Measurements from ENCODE around the gene PGA3. TPM values are rescaled to one million over a fixed set of nuclear protein-coding genes. Genes with fewer than 3 reads are reported as not detected.
A peak's percentile ranks its signal among the peaks of the same experiment; 100 is the strongest.
"Not testable (repeated sequence)": the region's sequence is repeated elsewhere in the genome, so short reads cannot be mapped to it uniquely, and the experiment has no call there.

The PGA3 gene
- total RNA-seq, 1 donor from 2014 or later = not detected

DNA sequence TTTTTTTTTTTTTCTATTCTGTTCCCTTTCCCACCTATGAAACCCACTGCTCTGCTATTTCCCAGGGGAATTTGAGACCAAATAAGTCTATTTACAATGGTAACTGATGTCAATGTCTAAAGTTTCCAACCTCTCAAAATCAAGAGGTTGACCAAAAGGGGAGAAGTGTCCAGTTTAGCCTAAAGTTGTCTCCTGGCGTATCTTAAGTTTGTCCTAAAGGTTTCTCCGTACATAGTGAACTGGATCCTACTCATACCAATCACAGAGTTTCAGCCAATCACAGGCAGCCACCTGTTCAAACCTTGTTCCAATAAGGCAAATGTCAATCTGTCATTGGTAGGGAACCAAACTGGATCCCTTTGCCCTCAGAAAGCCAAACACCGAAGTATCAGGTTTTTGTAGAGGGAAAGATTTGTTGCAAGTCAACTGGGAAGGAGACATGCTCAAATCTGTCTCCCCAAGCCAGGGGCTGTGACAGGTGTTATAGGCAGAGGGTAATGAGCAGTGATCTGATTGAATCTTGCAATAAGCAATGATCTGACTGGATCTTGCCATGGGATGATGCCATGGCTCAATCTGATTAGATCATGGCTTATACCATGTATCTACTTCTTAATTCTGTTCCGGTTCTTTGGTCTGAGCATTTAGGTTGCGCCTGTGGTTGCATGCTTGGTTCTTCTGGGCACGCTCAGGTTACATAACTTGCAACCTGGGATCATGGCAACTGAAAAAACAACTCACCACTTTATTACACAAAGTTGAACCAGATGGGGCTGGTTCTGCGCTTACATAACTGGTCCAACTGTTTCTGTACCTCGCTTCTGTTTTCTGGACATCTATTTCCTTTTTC is 41.0 kb upstream of the PGA3 start:
- Mint-ChIP-seq H3K36me3 (ENCODE audit: low read depth) (no peaks in the 10 kb centered on the region), H3K27ac (ENCODE audit: unreplicated experiment) (peak overlapping the region; percentile 91), H3K9me3 (ENCODE audit: low read depth) (no peaks in the 10 kb centered on the region), H3K4me1 (ENCODE audit: low read depth) (peaks cover 31% of the 10 kb centered on the region), H3K4me3 (ENCODE audit: unreplicated experiment) (peak overlapping the region; percentile 87), H3K27me3 (ENCODE audit: low read depth) (no peaks in the 10 kb centered on the region)
- DNase-seq (ENCODE audit: low spot score) = no peak
- TF ChIP-seq, protein P1, sequence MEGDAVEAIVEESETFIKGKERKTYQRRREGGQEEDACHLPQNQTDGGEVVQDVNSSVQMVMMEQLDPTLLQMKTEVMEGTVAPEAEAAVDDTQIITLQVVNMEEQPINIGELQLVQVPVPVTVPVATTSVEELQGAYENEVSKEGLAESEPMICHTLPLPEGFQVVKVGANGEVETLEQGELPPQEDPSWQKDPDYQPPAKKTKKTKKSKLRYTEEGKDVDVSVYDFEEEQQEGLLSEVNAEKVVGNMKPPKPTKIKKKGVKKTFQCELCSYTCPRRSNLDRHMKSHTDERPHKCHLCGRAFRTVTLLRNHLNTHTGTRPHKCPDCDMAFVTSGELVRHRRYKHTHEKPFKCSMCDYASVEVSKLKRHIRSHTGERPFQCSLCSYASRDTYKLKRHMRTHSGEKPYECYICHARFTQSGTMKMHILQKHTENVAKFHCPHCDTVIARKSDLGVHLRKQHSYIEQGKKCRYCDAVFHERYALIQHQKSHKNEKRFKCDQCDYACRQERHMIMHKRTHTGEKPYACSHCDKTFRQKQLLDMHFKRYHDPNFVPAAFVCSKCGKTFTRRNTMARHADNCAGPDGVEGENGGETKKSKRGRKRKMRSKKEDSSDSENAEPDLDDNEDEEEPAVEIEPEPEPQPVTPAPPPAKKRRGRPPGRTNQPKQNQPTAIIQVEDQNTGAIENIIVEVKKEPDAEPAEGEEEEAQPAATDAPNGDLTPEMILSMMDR (IDR thresholded peaks at IDR 0.05) = no peak

GRCh38 chr11:61163021-61163420 is 40.3 kb upstream of the PGA3 start:
- no peaks in the 10 kb centered on the region for H3K9me3 Mint-ChIP-seq (ENCODE audit: low read depth)

GRCh38 chr11:61163714-61164605 is 39.4 kb upstream of the PGA3 start:
- Mint-ChIP-seq H3K27me3 (ENCODE audit: low read depth) (no peaks in the 10 kb centered on the region), H3K9me3 (ENCODE audit: low read depth) (no peaks in the 10 kb centered on the region), H3K36me3 (ENCODE audit: low read depth) (no peaks in the 10 kb centered on the region), H3K27ac (ENCODE audit: unreplicated experiment) (no peak overlapping the region), H3K4me3 (ENCODE audit: unreplicated experiment) (no peak overlapping the region), H3K4me1 (ENCODE audit: low read depth) (peaks cover 26% of the 10 kb centered on the region)
- TF ChIP-seq, protein P1 (IDR thresholded peaks at IDR 0.05) = no peak
- DNase-seq (ENCODE audit: low spot score) = no peak

More at GRCh38 chr11:61163021-61163420, 40.3 kb upstream of the PGA3 start:
- H3K4me1 Mint-ChIP-seq (ENCODE audit: low read depth) = peaks cover 31% of the 10 kb centered on the region
- no peak overlapping the region for H3K4me3 Mint-ChIP-seq (ENCODE audit: unreplicated experiment)
- DNase-seq (ENCODE audit: low spot score) = no peak
- H3K27ac Mint-ChIP-seq (ENCODE audit: unreplicated experiment) = no peak overlapping the region
- H3K27me3 Mint-ChIP-seq (ENCODE audit: low read depth) = no peaks in the 10 kb centered on the region
- H3K36me3 Mint-ChIP-seq (ENCODE audit: low read depth) = no peaks in the 10 kb centered on the region
- TF ChIP-seq, protein P1 (IDR thresholded peaks at IDR 0.05) = no peak

DNA sequence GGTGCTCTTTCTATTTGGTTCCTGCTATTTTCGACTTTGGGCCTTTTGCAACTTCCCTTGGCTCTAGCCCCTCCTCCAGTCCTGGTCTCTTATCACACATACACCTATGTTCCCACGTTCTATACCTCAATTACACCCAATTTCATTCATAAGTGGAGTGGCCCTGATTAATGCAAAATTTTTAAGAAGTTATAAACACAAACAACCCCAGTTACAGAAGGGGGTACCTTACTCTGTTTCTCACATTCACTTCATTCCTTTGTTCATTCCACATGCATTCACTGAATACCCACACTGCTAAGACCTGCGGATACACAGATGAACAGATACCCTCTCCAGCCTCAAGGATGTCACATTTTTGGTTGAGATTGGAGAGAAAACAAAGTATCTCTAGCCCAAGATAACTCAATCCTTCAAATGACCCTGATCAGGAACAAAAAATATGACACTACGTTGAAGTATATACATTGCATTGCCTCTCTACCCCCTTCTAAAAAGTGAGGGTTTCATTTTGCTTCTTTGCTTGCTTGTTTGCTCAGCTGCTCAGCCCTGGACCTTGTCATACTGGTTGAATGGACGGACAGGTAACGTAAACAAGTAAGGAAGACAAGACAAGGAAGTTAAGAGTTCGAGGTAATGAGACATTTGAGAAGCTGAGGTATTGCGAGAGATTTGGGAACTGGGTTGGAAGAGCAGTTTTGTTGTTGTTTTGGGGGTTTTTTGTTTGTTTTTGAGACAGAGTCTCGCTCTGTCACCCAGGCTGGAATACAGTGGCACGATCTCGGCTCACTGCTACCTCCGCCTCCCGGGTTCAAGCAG is 38.5 kb upstream of the PGA3 start:
- no peak for DNase-seq (ENCODE audit: low spot score)
- Mint-ChIP-seq H3K27me3 (ENCODE audit: low read depth) (peaks cover 3% of the 10 kb centered on the region), H3K9me3 (ENCODE audit: low read depth) (no peaks in the 10 kb centered on the region), H3K27ac (ENCODE audit: unreplicated experiment) (no peak overlapping the region), H3K4me3 (ENCODE audit: unreplicated experiment) (no peak overlapping the region), H3K4me1 (ENCODE audit: low read depth) (peaks cover 20% of the 10 kb centered on the region), H3K36me3 (ENCODE audit: low read depth) (no peaks in the 10 kb centered on the region)
- TF ChIP-seq, protein P1 (IDR thresholded peaks at IDR 0.05) = no peak

- H3K4me3 Mint-ChIP-seq (ENCODE audit: unreplicated experiment); DNase-seq (ENCODE audit: low spot score); H3K36me3 Mint-ChIP-seq (ENCODE audit: low read depth); H3K27me3 Mint-ChIP-seq (ENCODE audit: low read depth); H3K9me3 Mint-ChIP-seq (ENCODE audit: low read depth); H3K27ac Mint-ChIP-seq (ENCODE audit: unreplicated experiment): not testable (repeated sequence)
- H3K4me1 Mint-ChIP-seq (ENCODE audit: low read depth) = peaks cover 10% of the 10 kb centered on the region
These were observed 37.5 kb upstream of the PGA3 start for GRCh38 chr11:61165785-61166184.

DNA sequence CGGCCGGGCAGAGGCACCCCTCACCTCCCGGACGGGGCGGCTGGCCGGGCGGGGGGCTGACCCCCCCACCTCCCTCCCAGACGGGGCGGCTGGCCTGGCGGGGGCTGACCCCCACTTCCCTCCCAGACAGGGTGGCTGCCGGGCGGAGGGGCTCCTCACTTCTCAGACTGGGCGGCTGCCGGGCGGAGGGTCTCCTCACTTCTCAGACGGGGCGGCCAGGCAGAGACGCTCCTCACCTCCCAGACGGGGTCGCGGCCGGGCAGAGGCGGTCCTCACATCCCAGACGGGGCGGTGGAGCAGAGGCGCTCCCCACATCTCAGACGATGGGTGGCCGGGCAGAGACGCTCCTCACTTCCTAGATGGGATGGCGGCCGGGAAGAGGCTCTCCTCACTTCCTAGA is 37.0 kb upstream of the PGA3 start:
- not testable (repeated sequence) for H3K36me3 Mint-ChIP-seq (ENCODE audit: low read depth); H3K4me3 Mint-ChIP-seq (ENCODE audit: unreplicated experiment); H3K27me3 Mint-ChIP-seq (ENCODE audit: low read depth); H3K4me1 Mint-ChIP-seq (ENCODE audit: low read depth); DNase-seq (ENCODE audit: low spot score); H3K27ac Mint-ChIP-seq (ENCODE audit: unreplicated experiment); H3K9me3 Mint-ChIP-seq (ENCODE audit: low read depth)
